ENCODE measurements around the gene RIIAD1. TPM values are rescaled to one million over a fixed set of nuclear protein-coding genes. Genes with fewer than 3 reads are reported as not detected.

RIIAD1 gene
- total RNA-seq, 1 experiment from 2014 or later: not detected

GRCh38 chr1:151705753-151706463 lies 15.4 kb upstream of the RIIAD1 start:
- Histone ChIP-seq H3K27ac (ENCODE audit: low read length) (no peak overlapping the region), H4K20me1 (ENCODE audit: insufficient read depth, low read depth, low read length) (no peaks in the 10 kb centered on the region), H3K9ac (ENCODE audit: low read length) (no peak overlapping the region), H3K9me3 (ENCODE audit: low read length) (no peaks in the 10 kb centered on the region), H3K79me2 (ENCODE audit: low read length) (no peaks in the 10 kb centered on the region), H3K9me2 (replicated peaks; ENCODE audit: insufficient read depth, low read length) (no peaks in the 10 kb centered on the region), H3K36me3 (ENCODE audit: insufficient read depth, low read length) (peaks cover 2% of the 10 kb centered on the region; the same call in 1 of the 2 replicates), H3K4me1 (ENCODE audit: low read length) (peaks cover 9% of the 10 kb centered on the region), H2AFZ (ENCODE audit: low read length) (no peak overlapping the region), H3K4me3 (ENCODE audit: low read length) (no peak overlapping the region), H3K27me3 (ENCODE audit: low read length) (no peaks in the 10 kb centered on the region), H3K4me2 (ENCODE audit: low read depth, low read length, poor library complexity, severe bottlenecking) (no peak overlapping the region)
- peak; percentile 49 for DNase-seq

GRCh38 chr1:151706464-151707415 lies 14.6 kb upstream of the RIIAD1 start:
- H3K9me2 ChIP-seq (replicated peaks; ENCODE audit: insufficient read depth, low read length): no peaks in the 10 kb centered on the region
- no peaks in the 10 kb centered on the region for H3K36me3 ChIP-seq (ENCODE audit: insufficient read depth, low read length)
- H3K4me2 ChIP-seq (ENCODE audit: low read depth, low read length, poor library complexity, severe bottlenecking): no peak overlapping the region
- no peak for DNase-seq
- no peaks in the 10 kb centered on the region for H3K9me3 ChIP-seq (ENCODE audit: low read length)
- H3K9ac ChIP-seq (ENCODE audit: low read length): no peak overlapping the region
- H3K4me3 ChIP-seq (ENCODE audit: low read length): no peak overlapping the region
- H4K20me1 ChIP-seq (ENCODE audit: insufficient read depth, low read depth, low read length): no peaks in the 10 kb centered on the region
- no peak overlapping the region for H2AFZ ChIP-seq (ENCODE audit: low read length)
- peaks cover 14% of the 10 kb centered on the region for H3K4me1 ChIP-seq (ENCODE audit: low read length)
- no peaks in the 10 kb centered on the region for H3K79me2 ChIP-seq (ENCODE audit: low read length)
- H3K27ac ChIP-seq (ENCODE audit: low read length): no peak overlapping the region
- H3K27me3 ChIP-seq (ENCODE audit: low read length): no peaks in the 10 kb centered on the region

DNA sequence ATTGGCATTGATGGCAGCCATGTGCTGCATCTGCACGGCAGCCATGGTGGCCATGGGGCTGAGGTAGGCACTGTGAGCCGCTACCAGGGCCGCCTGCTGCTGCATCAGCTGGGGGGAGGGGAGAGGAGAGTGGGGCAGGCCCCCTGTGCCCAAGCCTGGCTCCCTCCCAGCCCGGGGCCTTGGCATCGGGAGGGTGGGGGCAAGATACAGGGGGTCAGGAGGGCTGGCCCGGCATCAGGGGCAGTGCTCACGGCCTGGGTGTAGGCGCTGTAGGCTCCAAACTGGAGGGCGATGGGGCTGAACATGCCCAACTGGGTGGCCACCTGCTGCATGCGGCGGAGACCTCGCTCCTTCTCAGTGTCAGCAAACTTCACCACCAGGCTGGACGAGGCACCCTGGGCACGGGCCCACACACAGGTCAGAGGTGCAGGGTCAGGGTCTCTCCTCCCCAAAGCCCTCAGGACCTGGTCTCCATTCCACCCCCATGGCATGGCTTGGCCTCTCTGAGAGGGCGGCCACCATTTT lies 13.7 kb upstream of the RIIAD1 start:
- H3K9me3 ChIP-seq (ENCODE audit: low read length): no peaks in the 10 kb centered on the region
- H3K4me3 ChIP-seq (ENCODE audit: low read length): no peak overlapping the region
- H3K79me2 ChIP-seq (ENCODE audit: low read length): no peaks in the 10 kb centered on the region
- H3K4me2 ChIP-seq (ENCODE audit: low read depth, low read length, poor library complexity, severe bottlenecking): no peak overlapping the region
- H3K36me3 ChIP-seq (ENCODE audit: insufficient read depth, low read length): no peaks in the 10 kb centered on the region
- peaks cover 20% of the 10 kb centered on the region for H3K4me1 ChIP-seq (ENCODE audit: low read length)
- no peaks in the 10 kb centered on the region for H4K20me1 ChIP-seq (ENCODE audit: insufficient read depth, low read depth, low read length)
- no peaks in the 10 kb centered on the region for H3K27me3 ChIP-seq (ENCODE audit: low read length)
- no peak overlapping the region for H3K9ac ChIP-seq (ENCODE audit: low read length)
- H2AFZ ChIP-seq (ENCODE audit: low read length): no peak overlapping the region
- DNase-seq: no peak
- no peaks in the 10 kb centered on the region for H3K9me2 ChIP-seq (replicated peaks; ENCODE audit: insufficient read depth, low read length)
- H3K27ac ChIP-seq (ENCODE audit: low read length): no peak overlapping the region

- Histone ChIP-seq H3K4me3 (ENCODE audit: low read length) (no peak overlapping the region), H3K4me2 (ENCODE audit: low read depth, low read length, poor library complexity, severe bottlenecking) (no peak overlapping the region), H3K9me2 (replicated peaks; ENCODE audit: insufficient read depth, low read length) (no peaks in the 10 kb centered on the region), H3K9ac (ENCODE audit: low read length) (no peak overlapping the region), H3K27me3 (ENCODE audit: low read length) (no peaks in the 10 kb centered on the region), H3K4me1 (ENCODE audit: low read length) (peaks cover 20% of the 10 kb centered on the region), H3K79me2 (ENCODE audit: low read length) (no peaks in the 10 kb centered on the region), H3K9me3 (ENCODE audit: low read length) (no peaks in the 10 kb centered on the region), H3K36me3 (ENCODE audit: insufficient read depth, low read length) (no peaks in the 10 kb centered on the region), H3K27ac (ENCODE audit: low read length) (no peak overlapping the region), H2AFZ (ENCODE audit: low read length) (no peak overlapping the region), H4K20me1 (ENCODE audit: insufficient read depth, low read depth, low read length) (no peaks in the 10 kb centered on the region)
- no peak for DNase-seq
These were observed 12.4 kb upstream of the RIIAD1 start for GRCh38 chr1:151708891-151709290.

- H3K9me3 ChIP-seq (ENCODE audit: low read length): no peaks in the 10 kb centered on the region
- H3K9me2 ChIP-seq (replicated peaks; ENCODE audit: insufficient read depth, low read length): no peaks in the 10 kb centered on the region
- H3K9ac ChIP-seq (ENCODE audit: low read length): no peak overlapping the region
- H3K4me2 ChIP-seq (ENCODE audit: low read depth, low read length, poor library complexity, severe bottlenecking): no peak overlapping the region
- no peaks in the 10 kb centered on the region for H3K79me2 ChIP-seq (ENCODE audit: low read length)
- no peaks in the 10 kb centered on the region for H3K27me3 ChIP-seq (ENCODE audit: low read length)
- peak; percentile 78 for DNase-seq
- no peak overlapping the region for H3K4me3 ChIP-seq (ENCODE audit: low read length)
- H4K20me1 ChIP-seq (ENCODE audit: insufficient read depth, low read depth, low read length): no peaks in the 10 kb centered on the region
- peaks cover 20% of the 10 kb centered on the region for H3K4me1 ChIP-seq (ENCODE audit: low read length)
- no peaks in the 10 kb centered on the region for H3K36me3 ChIP-seq (ENCODE audit: insufficient read depth, low read length)
- no peak overlapping the region for H3K27ac ChIP-seq (ENCODE audit: low read length)
- no peak overlapping the region for H2AFZ ChIP-seq (ENCODE audit: low read length)
These were observed 11.0 kb upstream of the RIIAD1 start for GRCh38 chr1:151710187-151710840.

- H3K36me3 ChIP-seq (ENCODE audit: insufficient read depth, low read length): no peaks in the 10 kb centered on the region
- no peak overlapping the region for H3K4me3 ChIP-seq (ENCODE audit: low read length)
- no peak for DNase-seq
- H3K27ac ChIP-seq (ENCODE audit: low read length): no peak overlapping the region
- H3K79me2 ChIP-seq (ENCODE audit: low read length): no peaks in the 10 kb centered on the region
- no peaks in the 10 kb centered on the region for H3K9me2 ChIP-seq (replicated peaks; ENCODE audit: insufficient read depth, low read length)
- no peaks in the 10 kb centered on the region for H3K9me3 ChIP-seq (ENCODE audit: low read length)
- no peaks in the 10 kb centered on the region for H3K27me3 ChIP-seq (ENCODE audit: low read length)
- H2AFZ ChIP-seq (ENCODE audit: low read length): no peak overlapping the region
- H3K4me2 ChIP-seq (ENCODE audit: low read depth, low read length, poor library complexity, severe bottlenecking): no peak overlapping the region
- peak overlapping the region; percentile 35; the same call in 1 of the 2 replicates for H3K9ac ChIP-seq (ENCODE audit: low read length)
- H3K4me1 ChIP-seq (ENCODE audit: low read length): peaks cover 20% of the 10 kb centered on the region
- no peaks in the 10 kb centered on the region for H4K20me1 ChIP-seq (ENCODE audit: insufficient read depth, low read depth, low read length)
These were observed 10.1 kb upstream of the RIIAD1 start for GRCh38 chr1:151711044-151711800.

DNA sequence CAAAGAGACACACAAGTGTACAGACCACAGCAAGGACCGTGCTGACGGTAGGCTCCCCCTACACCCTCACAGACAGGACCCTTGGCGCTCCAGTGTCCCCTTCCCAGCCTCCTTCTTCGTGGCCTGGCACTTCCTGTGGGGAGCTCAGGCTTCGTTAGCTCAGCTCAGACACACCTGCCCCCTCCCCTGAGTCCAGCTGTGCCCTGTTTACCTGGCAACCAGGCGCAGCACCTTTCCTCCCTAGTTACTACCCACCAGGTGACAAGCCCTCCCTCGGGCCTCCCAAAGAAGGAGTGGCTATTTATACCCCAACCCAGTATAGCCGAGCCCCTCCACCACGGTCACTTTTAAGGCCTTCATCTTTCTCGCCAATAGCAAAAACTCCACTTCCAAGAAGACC lies 9.4 kb upstream of the RIIAD1 start:
- Histone ChIP-seq H3K9me2 (replicated peaks; ENCODE audit: insufficient read depth, low read length) (no peaks in the 10 kb centered on the region), H3K9me3 (ENCODE audit: low read length) (no peaks in the 10 kb centered on the region), H3K9ac (ENCODE audit: low read length) (no peak overlapping the region), H3K4me2 (ENCODE audit: low read depth, low read length, poor library complexity, severe bottlenecking) (no peak overlapping the region), H3K27ac (ENCODE audit: low read length) (no peak overlapping the region), H3K4me3 (ENCODE audit: low read length) (no peak overlapping the region), H4K20me1 (ENCODE audit: insufficient read depth, low read depth, low read length) (no peaks in the 10 kb centered on the region), H3K36me3 (ENCODE audit: insufficient read depth, low read length) (no peaks in the 10 kb centered on the region), H2AFZ (ENCODE audit: low read length) (no peak overlapping the region), H3K27me3 (ENCODE audit: low read length) (no peaks in the 10 kb centered on the region), H3K4me1 (ENCODE audit: low read length) (peaks cover 23% of the 10 kb centered on the region), H3K79me2 (ENCODE audit: low read length) (no peaks in the 10 kb centered on the region)
- no peak for DNase-seq
